Right kidney (tissue), 1 donor: ENCODE results near the gene WDR81.
"Not testable (repeated sequence)": the region's sequence is repeated elsewhere in the genome, so short reads cannot be mapped to it uniquely, and the experiment has no call there.

Experiments used
- DNase-seq: peaks from one replicate; pipeline ENCODE4 v3.0.0-alpha.2; 2016

WDR81 gene

DNA sequence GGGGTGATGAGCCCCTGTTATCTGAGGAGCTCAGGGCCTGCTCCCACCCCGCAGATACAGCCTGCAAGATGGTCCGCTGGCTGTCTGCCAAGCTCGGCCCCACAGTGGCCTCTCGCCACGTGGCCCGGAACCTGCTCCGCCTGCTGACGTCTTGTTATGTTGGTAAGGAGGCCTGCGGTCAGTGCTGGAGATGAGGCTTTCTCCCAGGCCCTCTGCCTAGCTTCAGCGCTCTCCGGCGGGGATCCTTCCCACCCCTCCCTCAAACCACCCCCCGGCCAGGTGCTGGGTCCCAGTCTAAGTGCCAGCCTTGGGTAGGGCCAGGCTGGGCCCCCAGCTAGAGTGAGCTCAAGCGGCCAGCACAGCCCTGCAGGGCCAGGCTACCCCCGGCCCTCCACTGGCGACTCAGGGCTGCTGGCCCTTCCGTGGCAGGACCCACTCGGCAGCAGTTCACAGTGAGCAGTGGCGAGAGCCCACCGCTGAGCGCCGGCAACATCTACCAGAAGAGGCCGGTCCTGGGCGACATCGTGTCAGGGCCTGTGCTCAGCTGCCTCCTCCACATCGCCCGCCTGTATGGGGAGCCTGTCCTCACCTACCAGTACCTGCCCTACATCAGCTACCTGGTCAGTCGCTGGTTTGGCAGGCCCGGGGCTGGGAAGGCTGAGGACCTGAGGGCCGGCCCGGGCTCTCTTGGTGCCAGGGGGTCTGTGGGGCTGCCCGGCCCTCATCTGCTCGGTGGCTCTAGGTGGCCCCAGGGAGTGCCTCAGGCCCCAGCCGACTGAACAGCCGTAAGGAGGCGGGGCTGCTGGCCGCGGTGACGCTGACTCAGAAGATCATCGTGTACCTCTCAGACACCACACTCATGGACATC is 6.1 kb downstream of the WDR81 start:
- DNase-seq, result no peak

DNA sequence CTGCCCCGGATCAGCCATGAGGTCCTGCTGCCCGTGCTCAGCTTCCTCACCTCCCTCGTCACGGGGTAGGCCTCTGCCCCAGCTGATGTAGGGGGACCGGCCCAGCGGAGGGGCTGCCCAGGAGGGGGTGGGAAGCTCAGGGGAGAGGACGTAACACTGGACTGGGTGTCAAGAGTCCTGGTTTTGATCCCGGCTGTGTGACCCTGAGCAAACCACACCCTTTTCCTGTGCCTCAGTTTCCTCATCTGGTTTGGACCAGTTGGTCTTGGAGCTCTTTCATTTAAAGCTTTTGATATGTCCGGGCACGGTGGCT is 6.6 kb downstream of the WDR81 start:
- no peak for DNase-seq

DNA sequence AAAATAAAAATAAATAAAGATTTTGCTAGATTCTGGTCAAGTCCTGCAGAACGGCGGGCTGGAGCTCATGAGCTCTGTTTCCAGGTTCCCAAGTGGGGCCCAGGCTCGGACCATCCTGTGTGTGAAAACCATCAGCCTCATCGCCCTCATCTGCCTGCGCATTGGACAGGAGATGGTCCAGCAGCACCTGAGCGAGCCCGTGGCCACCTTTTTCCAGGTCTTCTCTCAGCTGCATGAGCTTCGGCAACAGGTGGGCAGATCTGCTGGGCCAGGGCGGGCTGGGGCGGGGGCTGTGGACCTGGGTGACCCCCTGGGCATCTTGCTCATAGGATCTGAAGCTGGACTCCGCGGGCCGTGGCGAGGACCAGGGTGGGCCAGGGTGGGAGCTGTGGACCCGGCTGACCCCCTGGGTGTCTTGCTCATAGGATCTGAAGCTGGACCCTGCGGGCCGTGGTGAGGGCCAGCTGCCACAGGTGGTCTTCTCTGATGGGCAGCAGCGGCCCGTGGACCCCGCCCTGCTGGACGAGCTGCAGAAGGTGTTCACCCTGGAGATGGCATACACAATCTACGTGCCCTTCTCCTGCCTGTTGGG is 7.8 kb downstream of the WDR81 start:
- DNase-seq, result no peak

DNA sequence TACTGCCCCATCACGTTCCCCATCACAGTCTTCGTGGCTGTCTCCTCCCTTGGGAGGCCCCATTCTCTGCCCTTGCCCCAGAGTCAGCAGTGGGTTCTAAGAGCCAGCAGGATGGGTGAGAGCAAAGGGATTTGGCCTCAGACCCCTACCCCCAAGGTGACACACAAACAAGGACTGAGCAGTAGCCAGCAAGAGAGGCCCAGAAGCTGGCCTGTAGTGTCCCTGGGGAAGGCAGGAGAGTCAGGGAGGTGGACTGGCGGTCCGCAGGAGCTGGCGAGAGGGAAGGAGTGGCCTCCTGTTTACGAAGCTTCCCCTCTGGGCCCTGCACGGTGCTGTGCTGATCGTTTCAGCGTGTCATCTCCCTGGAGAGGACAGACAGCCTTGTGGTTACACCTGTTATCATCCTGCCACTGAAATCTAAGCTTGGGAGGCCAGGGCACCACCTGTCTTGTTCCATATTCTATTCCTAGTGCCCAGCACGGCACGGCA is 8.4 kb downstream of the WDR81 start:
- DNase-seq, result no peak

DNA sequence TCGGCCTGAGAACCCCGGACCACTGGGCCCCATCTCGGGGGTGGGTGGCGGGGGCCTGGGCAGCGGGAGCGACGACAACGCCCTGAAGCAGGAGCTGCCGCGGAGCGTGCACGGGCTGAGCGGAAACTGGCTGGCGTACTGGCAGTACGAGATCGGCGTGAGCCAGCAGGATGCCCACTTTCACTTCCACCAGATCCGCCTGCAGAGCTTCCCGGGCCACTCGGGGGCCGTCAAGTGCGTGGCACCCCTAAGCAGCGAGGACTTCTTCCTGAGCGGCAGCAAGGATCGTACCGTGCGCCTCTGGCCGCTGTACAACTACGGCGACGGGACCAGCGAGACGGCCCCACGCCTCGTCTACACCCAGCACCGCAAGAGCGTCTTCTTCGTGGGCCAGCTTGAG is 9.3 kb downstream of the WDR81 start:
- DNase-seq, result no peak

DNA sequence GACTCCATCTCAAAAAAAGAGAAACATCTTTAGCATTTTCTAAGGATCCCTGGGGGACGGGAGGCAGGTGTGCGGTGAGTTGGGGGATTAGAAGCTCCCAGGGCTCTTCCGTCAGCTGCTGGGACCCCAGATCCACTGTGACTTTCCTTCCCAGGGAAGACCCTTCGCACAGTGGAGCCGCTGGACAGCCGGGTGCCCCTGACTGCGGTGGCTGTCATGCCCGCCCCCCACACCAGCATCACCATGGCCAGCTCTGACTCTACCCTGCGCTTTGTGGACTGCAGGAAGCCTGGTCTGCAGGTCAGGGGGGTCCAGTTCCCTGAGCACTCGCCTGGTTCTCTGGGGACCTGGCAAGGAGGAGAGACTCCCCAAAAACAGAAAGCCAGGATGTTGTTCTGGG is 10.9 kb downstream of the WDR81 start:
- DNase-seq, result no peak

DNA sequence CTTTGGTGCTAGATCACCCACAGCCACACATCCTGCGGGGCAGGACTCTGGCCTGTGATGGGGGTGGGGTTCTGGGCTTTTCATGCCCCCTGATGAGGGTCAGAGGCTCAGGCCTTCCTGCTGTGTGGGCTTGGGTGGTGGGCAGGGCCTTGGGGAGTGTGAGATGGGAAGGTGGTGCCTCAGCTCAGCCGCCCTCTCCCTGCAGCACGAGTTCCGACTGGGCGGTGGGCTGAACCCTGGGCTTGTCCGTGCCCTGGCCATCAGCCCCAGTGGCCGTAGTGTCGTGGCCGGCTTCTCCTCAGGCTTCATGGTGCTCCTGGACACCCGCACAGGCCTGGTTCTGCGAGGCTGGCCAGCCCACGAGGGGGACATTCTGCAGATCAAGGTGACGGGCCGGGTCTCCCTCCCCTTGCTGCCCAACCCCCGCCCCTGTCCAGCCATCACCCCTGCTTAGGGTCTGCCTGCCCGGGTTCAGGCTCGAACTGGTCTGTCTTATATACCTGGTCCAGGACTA is 11.4 kb downstream of the WDR81 start:
- DNase-seq, result no peak

DNA sequence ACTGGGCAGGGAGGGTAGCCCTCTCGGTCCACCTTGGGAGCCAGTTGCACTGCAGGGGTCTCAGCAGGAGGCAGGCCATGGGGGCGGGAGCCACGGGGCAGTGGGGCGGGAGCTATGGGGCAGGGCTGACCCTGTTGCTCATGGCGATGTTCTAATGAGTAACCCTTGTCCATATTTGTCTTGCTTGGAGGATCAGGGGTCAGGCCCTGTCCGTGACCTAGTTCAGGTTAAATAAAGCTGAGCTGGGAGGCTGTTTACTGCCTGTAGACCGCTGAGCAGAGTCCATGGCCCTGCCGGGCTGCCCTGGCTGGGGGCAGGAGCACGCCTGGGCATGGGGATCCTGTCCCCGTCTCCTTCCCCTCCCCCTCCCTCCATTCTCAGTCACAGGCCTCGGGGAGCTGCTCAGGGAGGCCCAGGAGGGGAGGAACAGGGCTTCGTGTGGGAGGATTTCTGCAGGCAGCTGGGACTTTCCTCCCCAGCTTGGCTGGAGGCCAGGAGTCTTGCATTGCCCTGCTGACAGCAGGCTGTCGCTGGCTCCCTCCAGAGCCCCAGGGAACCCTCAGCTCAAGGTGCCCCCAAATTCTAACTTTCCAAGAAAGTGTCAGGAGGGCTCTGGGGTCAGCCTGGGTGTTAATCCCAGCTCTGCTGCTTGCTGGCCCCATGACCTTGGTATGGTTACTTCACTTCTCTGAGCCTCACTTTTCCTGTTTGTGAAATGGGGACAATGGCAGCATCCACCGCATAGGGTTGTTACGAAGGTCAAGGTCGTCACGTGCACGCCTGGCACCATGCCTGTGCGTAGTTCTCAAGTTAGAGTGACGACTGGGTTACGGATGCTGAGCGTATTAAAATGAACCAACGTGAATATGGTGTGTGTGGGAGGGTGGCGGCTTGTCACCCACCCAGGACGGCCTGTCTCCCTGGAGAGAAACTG is 12.1 kb downstream of the WDR81 start:
- peak; percentile 64 for DNase-seq

DNA sequence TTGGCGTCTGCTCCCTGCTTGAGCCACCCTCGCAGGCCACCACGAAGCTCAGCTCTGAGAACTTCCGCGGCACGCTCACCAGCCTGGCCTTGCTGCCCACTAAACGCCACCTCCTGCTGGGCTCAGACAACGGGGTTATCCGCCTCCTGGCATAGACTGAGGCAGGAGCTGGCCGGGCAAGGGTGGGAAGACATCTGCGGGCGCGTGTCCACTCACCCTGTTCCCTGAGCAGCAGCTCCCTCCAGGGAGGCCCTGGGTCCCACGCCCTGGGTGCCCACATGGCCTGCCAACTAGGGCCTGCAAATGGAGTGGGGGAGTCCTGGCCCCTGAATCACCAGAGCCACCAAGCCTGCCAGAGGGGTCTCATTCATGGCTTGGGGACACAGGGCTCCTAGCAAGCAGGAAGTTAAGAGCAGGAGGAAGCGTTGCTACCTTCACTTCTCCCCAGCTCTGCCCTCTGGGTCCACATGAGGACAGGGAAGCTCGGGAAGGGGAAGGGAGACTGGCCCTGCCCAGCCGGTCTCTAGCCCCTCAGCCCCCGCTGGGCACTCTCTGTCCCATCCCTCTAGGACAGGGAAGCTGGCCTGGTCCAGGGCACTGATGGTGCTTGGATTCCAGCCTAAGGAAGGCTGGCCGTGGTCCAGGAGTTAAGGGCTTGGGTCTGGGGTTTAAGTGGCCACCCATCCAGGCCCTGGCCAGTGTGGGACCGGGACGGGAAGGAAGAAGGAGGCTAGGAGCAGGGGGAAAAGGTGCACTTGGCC is 13.2 kb downstream of the WDR81 start:
- DNase-seq, result no peak

DNA sequence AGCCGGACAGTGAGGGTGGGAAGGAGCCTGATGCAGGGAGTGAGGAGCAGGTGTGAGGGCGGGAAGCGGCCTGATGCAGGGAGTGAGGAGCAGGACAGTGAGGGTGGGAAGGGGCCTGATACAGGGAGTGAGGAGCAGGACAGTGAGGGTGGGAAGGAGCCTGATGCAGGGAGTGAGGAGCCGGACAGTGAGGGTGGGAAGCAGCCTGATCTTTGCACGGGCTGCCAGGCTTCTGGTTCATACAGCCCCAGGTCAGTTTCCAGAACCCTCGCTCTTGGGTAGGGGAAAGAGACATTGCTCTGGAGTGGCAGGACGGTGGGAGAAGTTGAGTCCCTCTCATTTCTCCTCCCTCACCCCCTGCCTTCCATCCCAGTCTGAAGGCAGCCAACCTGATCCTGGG is 17.4 kb downstream of the WDR81 start:
- DNase-seq, result not testable (repeated sequence)

DNA sequence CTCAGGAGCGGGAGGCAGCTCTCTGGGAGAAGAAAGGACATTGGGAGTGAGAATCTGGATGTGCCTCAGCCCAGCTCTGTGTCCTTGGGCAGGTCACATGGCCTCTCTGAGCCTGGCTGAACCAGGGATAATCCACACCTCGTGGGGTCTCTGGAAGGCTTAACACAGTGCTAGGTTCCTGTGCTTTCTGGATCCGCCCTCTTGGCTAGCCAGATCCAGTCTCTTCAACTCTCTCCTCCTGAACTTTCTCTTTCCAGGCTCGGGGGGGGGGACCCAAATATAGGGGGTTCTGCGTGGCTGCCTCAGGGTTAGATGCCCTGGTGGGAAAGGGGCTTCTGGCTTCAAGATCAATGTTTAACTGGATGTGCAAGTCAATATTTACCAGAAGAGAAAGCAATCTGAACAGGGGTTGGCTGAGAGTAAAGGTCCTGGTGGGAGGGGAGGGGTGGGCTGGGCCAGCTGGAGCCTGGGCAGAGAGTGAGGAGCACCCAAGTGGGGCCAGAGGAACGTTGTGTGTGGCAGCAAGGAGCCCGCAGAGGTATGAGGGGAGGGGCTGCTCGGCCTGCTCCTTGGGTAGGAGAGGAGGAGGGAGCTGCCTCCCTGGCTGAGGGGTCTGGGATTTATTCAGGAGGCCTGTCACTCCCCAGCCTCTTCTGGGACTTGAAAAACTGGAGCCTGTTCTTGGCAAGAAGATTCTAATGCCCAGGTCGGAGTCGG is 18.0 kb downstream of the WDR81 start, which contains the start of gene SERPINF2:
Gene SERPINF2 (plus strand): TSS at position 501 of the 717 bp plus-strand sequence. CDS start 2,125 bp downstream, outside the sequence.
- DNase-seq, result peak; percentile 52

DNA sequence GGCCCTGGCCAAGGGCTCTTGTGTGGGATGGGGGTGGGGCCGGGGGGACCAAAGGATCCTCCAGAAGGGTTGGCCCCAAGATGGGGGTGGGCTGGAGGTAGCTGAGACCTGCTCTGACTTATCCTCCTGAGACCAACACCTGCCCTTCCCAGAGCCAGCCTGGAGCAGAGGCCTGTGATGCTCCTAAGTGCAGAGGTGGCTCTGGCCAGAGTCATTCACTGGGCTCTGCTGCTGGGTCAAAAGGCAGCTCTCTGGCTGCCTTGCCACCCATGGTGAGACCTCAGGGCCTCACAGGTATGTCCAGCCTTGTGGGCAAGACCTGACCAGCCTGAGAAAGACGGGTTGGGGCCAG is 18.6 kb downstream of the WDR81 start:
- DNase-seq, result no peak

DNA sequence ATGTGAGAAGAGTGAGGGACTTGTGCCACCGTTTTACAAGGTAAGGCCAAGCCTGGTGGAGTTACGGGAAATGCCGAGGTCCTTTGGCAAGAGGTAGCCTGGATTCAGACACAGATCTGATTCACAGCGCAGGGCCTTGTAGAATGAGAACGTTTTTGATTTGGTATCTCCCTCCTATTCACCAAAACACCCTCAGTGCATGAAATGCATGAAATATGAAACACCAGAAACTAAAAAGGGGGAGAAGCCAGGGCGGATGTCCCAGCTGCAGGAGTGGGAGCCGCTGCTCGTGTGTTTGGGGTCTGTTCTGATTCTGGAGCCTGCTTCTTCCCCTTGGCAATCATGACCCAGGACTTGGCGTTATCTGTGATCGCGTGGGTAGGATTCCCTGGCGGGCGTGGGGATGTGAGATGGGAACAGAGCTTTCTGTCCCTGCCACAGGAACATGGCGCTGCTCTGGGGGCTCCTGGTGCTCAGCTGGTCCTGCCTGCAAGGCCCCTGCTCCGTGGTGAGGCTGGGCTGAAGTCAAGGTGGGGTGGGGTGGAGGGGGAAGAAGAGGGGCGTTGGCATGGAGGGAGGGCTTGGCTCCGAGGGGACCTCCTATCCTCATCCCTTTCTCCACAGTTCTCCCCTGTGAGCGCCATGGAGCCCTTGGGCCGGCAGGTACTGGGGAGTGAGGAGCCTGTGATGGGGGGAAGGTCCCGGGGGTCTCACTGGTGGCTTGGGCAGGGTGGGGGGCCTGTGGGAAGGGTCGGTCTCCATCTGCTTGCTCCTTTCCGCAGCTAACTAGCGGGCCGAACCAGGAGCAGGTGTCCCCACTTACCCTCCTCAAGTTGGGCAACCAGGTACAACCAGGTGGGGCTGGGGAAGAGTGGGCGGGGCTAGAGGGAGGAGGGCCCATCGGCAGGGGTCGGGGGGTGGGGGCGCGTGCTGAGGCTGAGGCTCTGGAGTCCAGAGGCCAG is 20.3 kb downstream of the WDR81 start:
- DNase-seq, result no peak

DNA sequence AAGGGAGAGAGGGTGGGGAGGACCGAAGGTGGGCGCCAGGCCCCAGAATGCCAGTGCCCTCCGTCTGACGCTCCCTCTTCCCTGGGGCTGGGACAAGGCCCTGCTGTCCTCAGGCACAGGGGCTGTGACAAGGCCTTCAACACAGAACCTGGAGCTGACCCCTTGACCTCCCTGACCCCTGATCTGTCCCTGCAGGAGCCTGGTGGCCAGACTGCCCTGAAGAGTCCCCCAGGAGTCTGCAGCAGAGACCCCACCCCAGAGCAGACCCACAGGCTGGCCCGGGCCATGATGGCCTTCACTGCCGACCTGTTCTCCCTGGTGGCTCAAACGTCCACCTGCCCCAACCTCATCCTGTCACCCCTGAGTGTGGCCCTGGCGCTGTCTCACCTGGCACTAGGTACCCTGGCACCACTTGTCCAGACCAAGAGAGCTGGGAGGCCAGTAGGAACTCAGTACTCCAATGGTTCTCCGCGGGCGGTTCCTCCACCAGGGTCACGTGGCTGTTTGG is 21.1 kb downstream of the WDR81 start:
- no peak for DNase-seq

DNA sequence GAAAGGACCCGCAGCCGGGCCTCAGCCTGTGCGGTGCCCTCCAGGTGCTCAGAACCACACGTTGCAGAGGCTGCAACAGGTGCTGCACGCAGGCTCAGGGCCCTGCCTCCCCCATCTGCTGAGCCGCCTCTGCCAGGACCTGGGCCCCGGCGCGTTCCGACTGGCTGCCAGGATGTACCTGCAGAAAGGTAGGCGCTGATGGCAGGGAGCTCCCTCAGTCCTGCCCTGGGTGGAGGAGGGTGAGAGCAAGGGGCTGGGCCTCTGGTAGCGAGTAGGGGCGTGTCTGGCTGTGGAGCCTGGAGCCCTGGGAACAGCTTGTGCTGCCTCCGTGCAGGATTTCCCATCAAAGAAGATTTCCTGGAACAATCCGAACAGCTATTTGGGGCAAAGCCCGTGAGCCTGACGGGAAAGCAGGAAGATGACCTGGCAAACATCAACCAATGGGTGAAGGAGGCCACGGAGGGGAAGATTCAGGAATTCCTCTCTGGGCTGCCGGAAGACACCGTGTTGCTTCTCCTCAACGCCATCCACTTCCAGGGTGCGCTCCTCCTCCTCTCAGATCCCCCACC is 22.6 kb downstream of the WDR81 start:
- no peak for DNase-seq

DNA sequence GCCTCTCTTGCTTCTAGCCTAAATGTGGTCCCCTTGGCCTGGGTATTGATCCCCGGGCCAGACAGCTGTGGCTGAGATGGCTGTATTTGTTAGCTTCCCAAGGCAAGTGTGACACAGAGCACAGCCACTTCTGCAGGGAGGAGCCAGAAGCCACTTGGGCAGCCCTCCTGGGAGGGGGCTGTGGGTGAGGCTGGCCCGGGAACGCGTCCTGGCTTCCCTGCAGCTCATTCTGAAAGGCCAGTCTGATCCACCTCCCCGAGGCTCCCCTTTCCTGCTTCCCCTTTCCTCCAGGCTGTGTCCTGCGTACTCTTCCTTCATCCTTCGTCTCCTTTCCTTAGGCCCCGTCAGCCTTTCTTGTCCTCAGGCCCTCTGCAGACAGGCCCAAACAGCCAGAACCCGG is 26.1 kb downstream of the WDR81 start:
- no peak for DNase-seq

DNA sequence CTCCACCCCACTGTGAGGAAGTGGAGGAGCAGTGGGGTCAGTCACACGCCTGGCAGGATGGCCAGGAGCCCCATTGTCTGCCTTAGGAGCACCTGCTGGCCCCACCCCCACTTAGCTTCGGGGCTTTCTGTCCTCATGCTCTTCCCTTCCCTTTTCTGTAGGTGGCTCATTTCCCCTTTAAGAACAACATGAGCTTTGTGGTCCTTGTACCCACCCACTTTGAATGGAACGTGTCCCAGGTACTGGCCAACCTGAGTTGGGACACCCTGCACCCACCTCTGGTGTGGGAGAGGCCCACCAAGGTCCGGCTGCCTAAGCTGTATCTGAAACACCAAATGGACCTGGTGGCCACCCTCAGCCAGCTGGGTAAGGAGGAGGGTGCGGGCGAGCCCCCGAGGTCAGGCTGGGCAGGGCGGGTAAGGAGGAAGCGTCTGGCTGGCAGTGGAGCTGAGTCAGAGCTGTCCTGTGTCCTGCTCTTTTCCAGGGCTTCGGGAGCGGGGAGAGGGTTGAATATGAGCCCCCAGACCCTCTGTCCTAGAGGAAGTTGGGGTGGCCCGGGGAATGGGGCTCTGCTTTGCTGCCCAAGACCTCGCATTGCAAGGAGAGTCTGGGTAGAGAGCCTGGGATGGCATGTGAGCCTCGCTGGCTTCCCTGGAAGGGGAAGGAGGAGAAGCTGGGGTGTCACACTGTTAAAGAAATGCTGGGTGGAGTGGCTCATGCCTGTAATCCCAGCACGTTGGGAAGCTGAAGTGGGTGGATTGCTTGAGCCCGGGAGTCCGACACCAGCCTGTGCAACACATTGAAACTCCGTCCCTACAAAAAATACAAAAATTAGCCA is 28.1 kb downstream of the WDR81 start:
- DNase-seq, result no peak

DNA sequence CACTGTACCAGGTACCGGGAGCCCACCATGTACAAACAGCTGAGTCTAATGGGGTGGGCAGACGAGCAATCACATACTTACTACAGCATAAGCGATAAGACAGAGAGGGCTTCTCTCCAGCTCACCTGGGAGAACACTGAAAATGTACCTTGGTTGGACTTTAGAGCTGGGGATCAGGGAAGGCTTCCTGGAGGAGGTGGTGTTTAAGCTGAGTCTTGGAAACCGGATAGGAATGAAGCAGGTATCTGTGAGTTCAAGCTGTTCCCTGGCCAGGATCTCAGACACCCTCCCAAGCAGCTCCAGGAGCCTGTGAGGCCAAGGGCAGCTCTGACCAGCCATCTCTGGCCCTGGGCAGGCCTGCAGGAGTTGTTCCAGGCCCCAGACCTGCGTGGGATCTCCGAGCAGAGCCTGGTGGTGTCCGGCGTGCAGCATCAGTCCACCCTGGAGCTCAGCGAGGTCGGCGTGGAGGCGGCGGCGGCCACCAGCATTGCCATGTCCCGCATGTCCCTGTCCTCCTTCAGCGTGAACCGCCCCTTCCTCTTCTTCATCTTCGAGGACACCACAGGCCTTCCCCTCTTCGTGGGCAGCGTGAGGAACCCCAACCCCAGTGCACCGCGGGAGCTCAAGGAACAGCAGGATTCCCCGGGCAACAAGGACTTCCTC is 29.4 kb downstream of the WDR81 start:
- no peak for DNase-seq
